ENCODE measurements around the gene PTPRN2.

DNA sequence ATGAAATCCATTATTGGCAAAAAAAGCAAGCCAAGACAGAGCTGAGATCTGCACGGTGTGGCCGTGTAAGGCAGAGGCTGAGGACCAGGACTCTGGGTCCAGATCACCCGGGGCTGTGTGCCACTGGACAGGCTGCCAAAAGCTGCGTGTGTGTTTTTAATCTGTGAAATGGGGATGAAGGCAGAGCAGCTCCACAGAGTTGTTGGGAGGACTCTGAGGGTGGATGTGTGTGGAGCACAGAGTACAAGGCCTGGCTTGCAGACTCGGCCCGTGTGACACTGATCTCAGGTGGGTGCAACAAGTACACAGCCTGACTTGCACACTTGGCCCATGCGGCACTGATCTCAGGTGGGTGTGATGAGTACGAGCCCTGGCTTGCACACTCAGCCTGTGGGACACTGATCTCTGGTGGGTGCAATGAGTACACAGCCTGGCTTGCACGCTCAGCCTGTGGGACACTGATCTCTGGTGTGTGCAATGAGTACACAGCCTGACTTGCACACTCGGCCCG is 921.0 kb downstream of the PTPRN2 start:
- TF ChIP-seq CTCF (conservative IDR thresholded peaks at IDR 0.05 in 1 of 2, IDR thresholded peaks at IDR 0.05 in 1 of 2; ENCODE audit: extremely low read depth in 1 of 2, insufficient read depth in 1 of 2, low read depth in 1 of 2, low read length in 2 of 2) = no peak
- TF ChIP-seq EZH2 (IDR thresholded peaks at IDR 0.05; ENCODE audit: borderline replicate concordance, low read length) = no peak

Data from mammary epithelial cell (primary cell).